ENCODE measurements around the gene C1QTNF6.

C1QTNF6 gene

GRCh38 chr22:37232140-37232998 is 44.3 kb upstream of the C1QTNF6 start:
- Mint-ChIP-seq H3K4me1 (peaks cover 31% of the 10 kb centered on the region), H3K27me3 (ENCODE audit: low read depth, poor library complexity) (peaks cover 14% of the 10 kb centered on the region), H3K27ac (no peak overlapping the region), H3K4me3 (no peak overlapping the region), H3K9me3 (no peaks in the 10 kb centered on the region), H3K36me3 (ENCODE audit: low read depth) (no peaks in the 10 kb centered on the region)
- no peak for DNase-seq
- TF ChIP-seq CTCF (IDR thresholded peaks at IDR 0.05): no peak

DNA sequence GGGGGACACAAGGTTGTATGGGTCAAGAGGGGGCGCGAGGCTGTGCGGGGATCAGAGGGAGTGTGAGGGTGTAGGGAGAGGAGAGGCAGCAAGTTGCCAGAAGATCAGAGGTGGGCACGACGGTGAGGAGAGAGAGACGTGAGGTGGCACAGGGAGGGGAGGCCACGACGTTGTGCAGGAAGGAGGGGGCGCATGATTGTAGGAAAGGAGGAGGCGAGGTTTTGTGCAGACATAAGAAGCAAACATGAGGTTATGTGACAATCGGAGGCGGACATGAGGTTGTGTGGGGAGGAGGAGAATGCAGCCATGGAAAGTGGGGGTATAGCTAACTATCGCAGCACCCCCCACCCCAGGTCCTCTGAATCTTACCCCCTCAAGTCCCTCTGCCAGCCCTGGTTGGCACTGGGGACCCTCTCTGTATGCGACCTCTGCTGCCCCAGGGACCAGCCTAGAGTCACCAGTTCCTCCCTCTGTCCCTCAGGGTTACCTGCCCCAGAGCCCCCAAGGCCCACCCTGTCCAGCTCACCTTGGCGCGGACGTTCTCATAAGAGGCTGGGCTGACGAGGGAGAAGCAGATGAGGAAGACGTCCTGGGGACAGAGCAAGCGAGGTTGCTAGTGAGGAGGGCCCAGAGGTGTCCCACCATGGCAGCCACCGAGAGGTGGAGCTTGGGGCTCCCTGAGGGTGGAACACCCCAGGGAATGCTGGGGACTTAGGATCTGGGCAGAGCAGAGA is 43.5 kb upstream of the C1QTNF6 start:
- no peaks in the 10 kb centered on the region for H3K9me3 Mint-ChIP-seq
- peaks cover 29% of the 10 kb centered on the region for H3K4me1 Mint-ChIP-seq
- DNase-seq: peak; percentile 1
- H3K4me3 Mint-ChIP-seq: no peak overlapping the region
- no peak for TF ChIP-seq CTCF (IDR thresholded peaks at IDR 0.05)
- H3K36me3 Mint-ChIP-seq (ENCODE audit: low read depth): no peaks in the 10 kb centered on the region
- peak overlapping the region; percentile 31 for H3K27ac Mint-ChIP-seq
- peaks cover 14% of the 10 kb centered on the region for H3K27me3 Mint-ChIP-seq (ENCODE audit: low read depth, poor library complexity)

DNA sequence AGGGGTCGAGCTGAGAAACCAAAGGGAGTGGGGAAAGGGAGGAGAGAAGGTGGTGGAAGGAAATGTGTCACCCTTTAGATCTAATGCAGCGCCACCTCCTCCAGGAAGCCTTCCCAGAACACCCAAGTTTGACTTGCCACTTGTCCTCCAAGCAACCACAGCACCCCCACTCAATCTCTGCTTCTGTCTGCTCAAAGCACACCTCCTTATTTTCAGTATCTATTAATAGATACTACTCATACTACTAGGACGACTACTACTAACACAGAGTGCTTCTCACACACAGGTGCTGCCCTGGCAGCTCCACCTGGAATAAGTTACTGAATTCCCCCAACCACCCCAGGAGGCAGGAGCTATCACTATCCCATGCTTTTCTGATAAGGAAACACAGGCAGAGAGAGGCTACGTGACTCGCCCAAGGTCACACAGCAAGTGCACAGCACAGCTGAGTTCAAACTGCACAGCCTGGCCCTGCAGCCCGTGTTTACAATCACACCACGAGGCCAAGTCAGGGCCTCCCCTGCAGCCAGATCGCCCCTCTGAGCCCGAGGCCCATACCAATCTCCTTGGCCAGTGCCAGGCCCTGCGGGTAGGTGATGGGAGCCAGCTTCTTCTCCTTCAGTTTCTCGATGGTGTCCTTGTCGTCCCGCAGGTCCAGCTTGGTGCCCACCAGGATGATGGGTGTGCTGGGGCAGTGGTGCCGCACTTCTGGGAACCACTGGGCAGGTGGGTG is 42.8 kb upstream of the C1QTNF6 start:
- H3K4me1 Mint-ChIP-seq: peaks cover 29% of the 10 kb centered on the region
- H3K27ac Mint-ChIP-seq: no peak overlapping the region
- H3K36me3 Mint-ChIP-seq (ENCODE audit: low read depth): no peaks in the 10 kb centered on the region
- DNase-seq: peak; percentile 1
- H3K9me3 Mint-ChIP-seq: no peaks in the 10 kb centered on the region
- no peak overlapping the region for H3K4me3 Mint-ChIP-seq
- peaks cover 19% of the 10 kb centered on the region for H3K27me3 Mint-ChIP-seq (ENCODE audit: low read depth, poor library complexity)
- TF ChIP-seq CTCF (IDR thresholded peaks at IDR 0.05): no peak

GRCh38 chr22:37229805-37230672 is 42.0 kb upstream of the C1QTNF6 start:
- TF ChIP-seq CTCF (IDR thresholded peaks at IDR 0.05): no peak
- Mint-ChIP-seq H3K27me3 (ENCODE audit: low read depth, poor library complexity) (peaks cover 22% of the 10 kb centered on the region), H3K4me3 (no peak overlapping the region), H3K27ac (no peak overlapping the region), H3K36me3 (ENCODE audit: low read depth) (no peaks in the 10 kb centered on the region), H3K9me3 (no peaks in the 10 kb centered on the region), H3K4me1 (peaks cover 29% of the 10 kb centered on the region)
- DNase-seq: no peak

- DNase-seq: no peak
- H3K4me1 Mint-ChIP-seq: peaks cover 23% of the 10 kb centered on the region
- no peak overlapping the region for H3K27ac Mint-ChIP-seq
- peaks cover 3% of the 10 kb centered on the region for H3K9me3 Mint-ChIP-seq
- TF ChIP-seq CTCF (IDR thresholded peaks at IDR 0.05): no peak
- H3K4me3 Mint-ChIP-seq: no peak overlapping the region
- H3K36me3 Mint-ChIP-seq (ENCODE audit: low read depth): no peaks in the 10 kb centered on the region
- H3K27me3 Mint-ChIP-seq (ENCODE audit: low read depth, poor library complexity): peaks cover 20% of the 10 kb centered on the region
Measured at GRCh38 chr22:37229012-37229804, 41.2 kb upstream of the C1QTNF6 start.

Measured in nephron progenitor cell (in vitro differentiated cells).